Kasumi-1 (cell line): ENCODE results near the gene RITA1.
"Not testable (repeated sequence)": the region's sequence is repeated elsewhere in the genome, so short reads cannot be mapped to it uniquely, and the experiment has no call there.

Experiments used
- DNase-seq, 2 experiments: peaks; one replicate each; lab custom pipeline; 2025; lab: John Stamatoyannopoulos, UW

Gene RITA1

GRCh38 chr12:113202300-113203075 is 17.0 kb downstream of the RITA1 start:
- no peak for DNase-seq

DNA sequence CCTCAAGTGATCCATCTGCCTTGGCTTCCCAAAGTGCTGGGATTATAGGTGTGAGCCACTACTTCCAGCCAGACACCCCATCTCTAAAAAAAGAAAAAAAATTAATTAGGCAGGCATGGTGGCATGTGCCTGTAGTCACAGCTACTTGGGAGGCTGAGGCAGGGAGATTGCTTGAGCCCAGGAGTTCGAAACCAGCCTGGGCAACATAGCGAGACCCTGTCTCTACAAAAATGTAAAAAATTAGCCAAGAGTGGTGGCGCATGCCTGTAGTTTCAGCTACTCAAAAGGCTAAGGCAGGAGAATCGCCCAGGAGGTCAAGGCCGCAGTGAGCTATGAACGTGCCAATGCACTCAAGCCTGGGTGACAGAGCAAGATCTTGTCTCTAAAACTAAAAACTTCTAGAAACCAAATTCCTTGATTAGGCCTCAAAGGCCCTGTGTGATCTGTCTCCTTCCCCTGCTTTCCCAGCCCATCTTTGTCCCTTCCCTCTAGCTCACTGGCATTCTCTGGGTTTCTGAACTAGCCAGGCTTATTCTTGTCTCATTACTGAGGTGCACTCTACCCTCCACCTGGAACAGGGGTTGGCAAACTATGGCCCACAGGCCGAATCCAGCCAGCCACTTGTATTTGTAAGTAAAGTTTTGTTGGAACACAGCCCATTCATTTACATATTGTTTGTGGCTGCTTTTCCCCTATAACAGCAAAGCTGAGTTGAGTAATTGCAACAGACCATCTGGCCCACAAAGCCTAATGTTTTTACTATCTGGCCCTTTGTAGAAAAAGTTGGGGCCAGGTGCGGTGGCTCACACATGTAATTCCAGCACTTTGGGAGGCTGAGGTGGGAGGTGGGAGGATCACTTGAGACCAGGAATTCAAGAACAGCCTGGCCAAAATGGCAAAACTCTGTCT is 18.6 kb downstream of the RITA1 start:
- DNase-seq, result no peak

GRCh38 chr12:113204804-113205203 is 19.3 kb downstream of the RITA1 start:
- no peak for DNase-seq

DNA sequence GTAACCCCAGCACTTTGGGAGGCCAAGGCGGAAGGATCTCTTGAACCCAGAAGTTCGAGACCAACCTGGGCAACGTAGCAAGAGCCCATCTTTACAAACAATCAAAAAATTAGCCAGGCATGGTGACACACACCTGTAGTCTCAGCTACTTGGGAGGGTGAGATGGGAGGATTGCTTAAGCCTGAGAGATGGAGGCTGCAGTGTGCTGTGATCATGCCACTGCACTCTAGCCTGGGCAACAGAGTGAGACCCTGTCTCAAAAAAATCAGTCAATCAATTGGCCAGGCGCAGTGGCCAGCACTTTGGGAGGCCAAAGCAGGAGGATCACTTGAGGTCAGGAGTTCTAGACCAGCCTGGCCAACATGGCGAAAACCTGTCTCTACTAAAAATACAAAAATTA is 21.3 kb downstream of the RITA1 start:
- DNase-seq, result not testable (repeated sequence)

GRCh38 chr12:113207613-113208040 is 22.1 kb downstream of the RITA1 start:
- DNase-seq, result peak in 1 of 2 experiments; percentile 26

GRCh38 chr12:113208041-113208934 is 22.8 kb downstream of the RITA1 start:
- DNase-seq, result peak; percentile 92 to 95

DNA sequence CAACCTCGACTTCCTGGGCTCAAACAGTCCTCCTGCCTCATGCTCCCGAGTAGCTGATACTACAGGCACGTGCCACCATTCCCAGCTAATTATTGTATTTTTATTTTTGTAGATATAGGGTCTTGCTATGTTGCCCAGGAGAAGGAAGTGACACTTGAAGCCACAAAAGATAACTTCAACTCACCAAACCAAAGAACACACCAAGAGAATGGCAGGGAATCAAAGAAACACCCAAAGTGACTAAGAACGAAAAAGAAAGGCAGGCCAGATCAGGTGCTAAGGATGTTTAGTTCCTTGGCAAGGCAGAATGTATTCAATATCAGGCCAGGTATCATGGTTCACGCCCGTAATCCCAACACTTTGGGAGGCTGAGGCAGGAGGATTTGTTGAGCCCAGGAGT is 25.6 kb downstream of the RITA1 start:
- no peak for DNase-seq

DNA sequence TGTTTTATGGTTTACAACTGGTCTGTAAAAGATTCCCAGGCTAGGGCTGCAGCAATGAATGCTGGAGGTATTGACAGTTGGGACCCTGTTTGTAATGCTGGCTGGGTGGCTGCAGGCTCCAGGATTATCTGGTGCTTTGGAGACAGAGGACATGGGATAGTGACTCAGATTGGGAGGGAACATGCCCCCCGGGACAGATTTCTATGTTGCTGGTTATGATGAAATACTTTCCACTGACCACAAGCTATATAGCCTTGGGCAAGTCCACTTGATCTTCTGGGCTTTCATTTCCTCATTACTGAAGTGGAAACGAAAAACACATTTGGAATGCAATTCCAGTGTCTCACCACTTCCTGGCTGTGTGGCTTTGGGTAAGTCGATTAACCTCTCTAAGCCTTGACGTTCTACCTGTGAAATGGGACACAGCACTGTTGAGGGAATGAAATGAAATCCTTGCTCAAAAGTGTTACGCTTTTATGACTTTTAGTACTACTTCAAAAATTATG is 29.4 kb downstream of the RITA1 start:
- peak; percentile 26 to 43 for DNase-seq

DNA sequence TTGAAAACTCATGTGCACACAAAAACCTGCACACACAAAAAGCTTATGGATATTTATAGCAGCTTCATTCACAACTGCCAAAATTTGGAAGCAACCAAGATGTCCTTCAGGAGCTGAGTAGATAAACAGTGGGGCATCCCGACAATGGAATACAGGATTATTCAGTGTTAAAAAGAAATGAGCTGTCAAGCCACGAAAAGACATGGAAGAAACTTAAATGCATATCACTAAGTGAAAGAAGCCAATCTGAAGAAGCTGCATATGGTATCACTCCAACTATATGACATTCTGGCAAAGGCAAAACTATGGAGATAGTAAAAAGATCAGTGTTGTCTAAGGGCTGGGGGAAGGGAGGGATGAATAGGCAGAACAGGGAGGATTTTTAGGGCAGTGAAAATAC is 30.5 kb downstream of the RITA1 start:
- DNase-seq, result no peak

GRCh38 chr12:113220593-113221180 is 35.2 kb downstream of the RITA1 start:
- no peak for DNase-seq

- DNase-seq, result peak; percentile 99 to 100
These were observed 35.9 kb downstream of the RITA1 start, which contains the start of gene TPCN1 for GRCh38 chr12:113221181-113221996. TPCN1 (plus strand) TSS chr12:113221464; CDS start chr12:113226853, 5,389 bp downstream.

DNA sequence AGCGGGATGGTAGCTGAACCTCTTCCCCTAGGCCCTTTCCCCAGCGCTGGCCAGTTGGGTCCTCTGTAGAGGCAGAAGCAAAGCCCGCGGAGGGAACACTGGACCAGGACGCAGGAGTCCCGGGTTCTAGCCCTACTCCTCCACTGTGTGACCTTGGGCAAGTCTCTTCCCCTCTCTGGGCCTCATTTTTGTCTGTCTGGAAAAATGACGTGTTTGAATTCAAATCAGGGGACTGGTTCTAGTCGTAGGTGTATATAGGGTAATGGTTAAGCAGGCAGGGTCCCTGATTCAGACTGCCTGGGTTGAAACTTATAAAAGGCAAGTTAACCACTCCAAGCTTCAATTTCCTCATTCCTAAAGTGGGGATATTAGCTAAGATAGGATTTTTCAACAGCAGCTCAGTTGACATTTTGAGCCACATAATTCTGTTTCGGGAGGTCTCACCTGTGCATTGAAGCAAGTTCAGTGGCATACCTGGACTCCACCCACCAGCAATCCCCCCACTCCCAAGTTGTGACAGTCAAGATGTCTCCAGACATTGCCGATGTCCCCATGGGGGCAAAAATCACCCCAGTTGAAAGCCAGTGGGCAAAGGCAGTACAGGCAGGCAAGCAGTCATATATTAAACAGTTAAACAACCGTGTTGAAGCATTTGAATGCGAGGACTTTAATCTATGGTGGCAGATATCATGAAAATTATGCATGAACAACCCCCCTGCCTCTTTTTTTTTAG is 36.6 kb downstream of the RITA1 start:
- DNase-seq, result no peak

DNA sequence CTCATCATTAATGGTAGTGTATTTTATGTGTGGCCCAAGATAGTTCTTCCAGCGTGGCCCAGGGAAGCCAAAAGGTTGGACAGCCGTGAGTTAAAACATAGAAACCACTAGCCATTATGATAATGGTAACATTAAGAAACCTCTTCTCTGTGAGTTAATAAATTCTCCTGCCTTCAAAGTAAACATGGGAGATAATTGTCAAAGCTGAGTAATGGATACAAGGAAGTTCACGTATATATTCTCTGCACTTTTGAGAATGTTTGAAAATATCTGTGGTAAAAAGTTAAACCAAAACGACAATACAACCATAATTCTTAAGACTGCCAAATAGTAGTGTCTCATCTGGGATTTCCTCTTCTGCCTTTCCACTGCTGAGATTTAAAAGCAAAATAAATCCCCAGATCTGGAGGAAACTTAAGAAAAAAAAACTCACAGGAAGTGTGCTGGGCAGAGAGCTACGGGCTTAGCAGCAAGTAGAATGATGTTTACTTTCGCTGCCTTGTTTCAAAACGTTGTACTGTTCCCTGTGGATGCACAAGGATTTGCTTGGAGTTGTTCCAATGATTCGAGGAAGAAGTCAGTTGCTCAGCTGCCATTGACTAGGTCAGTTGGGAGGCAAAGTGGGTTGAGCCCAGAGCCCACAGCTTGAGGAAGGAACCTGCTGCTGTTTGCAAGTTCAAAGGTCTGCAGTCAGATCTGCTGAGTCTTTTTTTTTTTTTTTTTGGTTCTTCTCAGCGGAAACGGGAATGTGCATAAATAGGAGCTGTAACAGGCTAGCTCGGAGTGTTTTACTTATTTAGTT is 37.4 kb downstream of the RITA1 start:
- DNase-seq, result no peak

- DNase-seq, result no peak
These were observed 39.4 kb downstream of the RITA1 start for GRCh38 chr12:113224955-113225354.

DNA sequence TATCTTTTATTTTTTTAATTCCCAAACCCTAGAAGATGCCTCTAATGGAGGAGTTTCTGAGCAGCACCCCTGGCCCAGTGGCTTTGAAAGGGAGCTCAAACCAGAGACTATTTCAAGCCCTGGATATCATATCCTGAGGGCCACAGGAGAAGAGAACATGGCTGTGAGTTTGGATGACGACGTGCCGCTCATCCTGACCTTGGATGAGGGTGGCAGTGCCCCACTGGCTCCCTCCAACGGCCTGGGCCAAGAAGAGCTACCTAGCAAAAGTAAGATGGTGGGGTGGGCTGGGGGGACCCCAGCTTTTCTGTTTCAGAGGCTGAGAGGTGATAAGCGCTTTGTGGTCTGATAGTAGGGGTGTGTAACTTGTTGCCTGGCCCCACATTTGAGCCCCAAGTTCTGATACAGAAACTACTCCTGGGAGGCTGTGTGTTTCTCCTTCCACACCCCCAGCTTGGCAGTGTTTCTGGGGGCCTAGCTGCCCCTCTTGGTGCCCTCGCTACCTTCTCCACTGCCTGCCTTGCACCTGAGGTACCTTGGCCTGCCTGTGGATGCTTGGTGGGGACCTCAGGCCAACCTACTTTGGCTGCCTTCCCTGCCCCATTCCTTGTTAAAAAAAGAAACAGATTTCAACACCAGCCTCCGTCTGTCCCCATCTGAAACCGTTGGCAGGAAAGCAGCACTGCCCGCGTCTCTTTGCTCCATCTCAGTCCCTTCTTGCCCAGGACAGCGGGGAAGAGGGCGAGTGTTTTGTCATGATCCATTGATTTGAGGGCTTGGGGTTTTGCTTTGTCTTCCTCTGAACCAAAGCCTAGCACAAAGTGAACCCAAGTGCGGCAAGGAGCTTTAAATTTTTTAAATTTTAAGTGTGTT is 41.4 kb downstream of the RITA1 start:
- DNase-seq, result no peak

DNA sequence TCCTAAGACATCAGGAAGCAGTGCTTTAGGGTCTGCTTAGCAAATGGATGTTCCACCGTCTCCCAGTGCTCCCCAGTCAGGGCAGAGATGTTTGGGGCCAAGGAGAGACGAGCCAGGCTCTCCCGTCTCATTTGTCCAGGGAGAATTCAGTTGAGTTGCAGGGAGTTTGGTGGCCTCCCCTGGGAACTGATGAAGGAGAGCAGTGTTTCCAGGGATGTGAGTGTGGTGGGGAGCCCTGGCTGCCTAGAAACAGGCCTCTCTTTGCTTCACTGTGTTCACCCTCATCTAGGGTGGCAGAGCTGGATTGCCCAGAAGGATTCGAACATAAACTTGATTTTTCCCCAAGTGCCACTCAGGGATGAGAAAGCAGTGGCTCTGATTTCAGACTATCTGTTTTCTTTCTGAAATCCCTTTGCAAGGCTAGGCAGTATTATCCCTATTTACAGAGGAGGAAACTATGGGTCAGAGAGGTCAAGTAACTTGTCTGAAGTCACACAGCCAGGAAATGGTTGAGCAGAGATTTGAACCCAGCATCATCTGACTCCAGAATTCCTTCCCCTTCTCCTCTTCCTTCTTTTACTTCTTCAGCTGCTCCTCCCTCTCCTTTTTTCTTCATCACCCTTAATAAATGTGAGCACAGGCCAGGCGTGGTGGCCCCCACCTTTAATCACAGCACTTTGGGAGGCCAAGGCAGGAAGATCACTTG is 42.3 kb downstream of the RITA1 start:
- no peak for DNase-seq

DNA sequence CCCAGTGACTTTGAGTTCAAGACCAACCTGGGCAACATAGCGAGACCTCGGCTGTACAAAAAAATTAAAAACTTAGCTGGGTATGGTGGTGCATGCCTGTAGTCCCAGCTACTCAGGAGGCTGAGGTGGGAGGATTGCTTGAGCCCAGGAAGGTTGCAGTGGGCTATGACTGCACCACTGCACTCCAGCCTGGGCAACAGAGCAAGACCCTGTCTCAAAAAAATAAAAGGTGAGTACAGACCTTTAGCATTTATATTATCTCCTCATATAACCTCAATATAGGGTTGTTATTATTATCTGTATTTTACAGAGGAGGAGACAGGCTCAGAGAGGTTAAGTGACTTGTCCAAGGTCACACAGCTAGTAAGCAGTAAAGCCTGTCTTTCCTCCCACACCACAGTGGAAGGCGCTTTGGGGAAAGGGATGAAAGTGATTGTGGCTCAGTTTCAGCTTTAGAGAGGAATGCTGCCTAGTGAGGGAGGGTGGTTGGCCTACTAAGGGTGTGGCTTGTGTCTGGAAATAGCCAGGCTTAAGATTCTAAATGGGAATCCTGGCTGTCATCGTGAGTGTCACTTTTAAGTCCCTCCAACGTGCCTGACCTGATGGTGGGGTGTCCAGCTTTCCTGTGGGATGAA is 43.0 kb downstream of the RITA1 start:
- no peak for DNase-seq
